ENCODE measurements around the gene MOGAT3. TPM values are rescaled to one million over a fixed set of nuclear protein-coding genes. Genes with fewer than 3 reads are reported as not detected.

Gene MOGAT3
- total RNA-seq, 1 experiment from 2014 or later: 0.81 TPM

DNA sequence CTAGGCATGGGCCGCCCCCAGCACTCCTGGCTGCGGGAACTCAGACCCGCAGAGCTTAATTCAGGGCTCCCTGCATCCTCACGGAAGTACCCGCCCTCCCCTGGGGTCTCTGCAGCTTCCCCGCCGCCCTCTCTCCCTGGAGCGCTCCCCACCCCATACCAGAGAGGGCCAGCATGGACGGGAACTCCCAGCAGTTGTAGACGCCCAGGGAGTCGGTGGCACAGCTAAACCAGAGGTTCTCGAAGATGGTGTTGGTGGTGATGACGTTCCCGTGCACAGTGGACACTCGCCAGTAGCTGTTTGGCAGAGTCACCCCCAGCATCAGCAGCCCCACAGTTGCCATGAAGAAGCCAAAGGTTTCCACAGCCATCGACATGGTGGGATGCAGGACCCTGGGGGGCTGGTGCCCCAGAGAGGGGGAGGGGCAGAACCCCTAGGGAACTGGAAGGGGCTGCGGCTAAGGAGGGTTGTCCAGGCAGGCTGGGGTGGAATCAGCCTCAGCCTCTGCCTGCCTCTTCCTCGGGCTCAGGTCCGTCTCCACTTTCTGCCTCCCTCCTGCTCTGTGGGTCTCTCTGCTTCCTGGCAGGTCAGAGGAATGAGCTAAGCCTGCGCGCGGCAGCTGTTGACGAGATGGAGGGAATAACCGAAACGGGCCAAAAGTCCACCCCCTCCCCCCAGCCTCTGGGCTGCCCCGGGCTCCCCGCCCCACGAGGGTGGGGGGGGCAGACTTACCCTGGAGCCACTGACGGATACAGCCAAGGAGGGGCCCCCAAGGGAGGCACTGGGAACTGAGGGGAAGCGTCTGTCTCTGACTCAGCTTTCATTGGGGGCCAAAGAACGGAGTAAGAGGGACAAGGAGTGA, 36.6 kb upstream of the MOGAT3 start, which contains the start of gene CLDN15 (continued):
- TF ChIP-seq ERG (CRISPR knock-in tag; IDR thresholded peaks at IDR 0.05): no peak

GRCh38 chr7:101236292-101236835, 35.5 kb upstream of the MOGAT3 start:
- ChIA-PET POLR2A (interaction anchor here (1.1 kb wide), 1 partner anchor 12 kb away, joined by 3 read pairs; no protein-coding TSS in a partner anchor), CTCF (interaction anchor here (0.6 to 8.0 kb wide), 8 partner anchors 16 to 95 kb away, joined by 3 to 80 read pairs (median 4); no protein-coding TSS in a partner anchor)
- Mint-ChIP-seq H3K27me3 (ENCODE audit: low read depth) (no peaks in the 10 kb centered on the region), H3K27ac (no peak overlapping the region), H3K4me1 (peaks cover 33% of the 10 kb centered on the region), H3K36me3 (peaks cover 4% of the 10 kb centered on the region; the same call in 1 of the 2 replicates), H3K9me3 (no peaks in the 10 kb centered on the region), H3K4me3 (no peak overlapping the region)
- DNase-seq (ENCODE audit: low spot score): no peak
- no peak for ATAC-seq
- no peak for TF ChIP-seq MLX (CRISPR knock-in tag; IDR thresholded peaks at IDR 0.05)
- TF ChIP-seq PRDM15 (CRISPR knock-in tag; IDR thresholded peaks at IDR 0.05): no peak
- TF ChIP-seq OVOL2 (CRISPR knock-in tag; IDR thresholded peaks at IDR 0.05; ENCODE audit: borderline replicate concordance): no peak
- TF ChIP-seq, protein P1, sequence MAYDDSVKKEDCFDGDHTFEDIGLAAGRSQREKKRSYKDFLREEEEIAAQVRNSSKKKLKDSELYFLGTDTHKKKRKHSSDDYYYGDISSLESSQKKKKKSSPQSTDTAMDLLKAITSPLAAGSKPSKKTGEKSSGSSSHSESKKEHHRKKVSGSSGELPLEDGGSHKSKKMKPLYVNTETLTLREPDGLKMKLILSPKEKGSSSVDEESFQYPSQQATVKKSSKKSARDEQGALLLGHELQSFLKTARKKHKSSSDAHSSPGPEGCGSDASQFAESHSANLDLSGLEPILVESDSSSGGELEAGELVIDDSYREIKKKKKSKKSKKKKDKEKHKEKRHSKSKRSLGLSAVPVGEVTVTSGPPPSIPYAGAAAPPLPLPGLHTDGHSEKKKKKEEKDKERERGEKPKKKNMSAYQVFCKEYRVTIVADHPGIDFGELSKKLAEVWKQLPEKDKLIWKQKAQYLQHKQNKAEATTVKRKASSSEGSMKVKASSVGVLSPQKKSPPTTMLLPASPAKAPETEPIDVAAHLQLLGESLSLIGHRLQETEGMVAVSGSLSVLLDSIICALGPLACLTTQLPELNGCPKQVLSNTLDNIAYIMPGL (CRISPR knock-in tag; IDR thresholded peaks at IDR 0.05): no peak
- no peak for TF ChIP-seq SP1 (CRISPR knock-in tag; conservative IDR thresholded peaks at IDR 0.05)
- TF ChIP-seq, protein P2, sequence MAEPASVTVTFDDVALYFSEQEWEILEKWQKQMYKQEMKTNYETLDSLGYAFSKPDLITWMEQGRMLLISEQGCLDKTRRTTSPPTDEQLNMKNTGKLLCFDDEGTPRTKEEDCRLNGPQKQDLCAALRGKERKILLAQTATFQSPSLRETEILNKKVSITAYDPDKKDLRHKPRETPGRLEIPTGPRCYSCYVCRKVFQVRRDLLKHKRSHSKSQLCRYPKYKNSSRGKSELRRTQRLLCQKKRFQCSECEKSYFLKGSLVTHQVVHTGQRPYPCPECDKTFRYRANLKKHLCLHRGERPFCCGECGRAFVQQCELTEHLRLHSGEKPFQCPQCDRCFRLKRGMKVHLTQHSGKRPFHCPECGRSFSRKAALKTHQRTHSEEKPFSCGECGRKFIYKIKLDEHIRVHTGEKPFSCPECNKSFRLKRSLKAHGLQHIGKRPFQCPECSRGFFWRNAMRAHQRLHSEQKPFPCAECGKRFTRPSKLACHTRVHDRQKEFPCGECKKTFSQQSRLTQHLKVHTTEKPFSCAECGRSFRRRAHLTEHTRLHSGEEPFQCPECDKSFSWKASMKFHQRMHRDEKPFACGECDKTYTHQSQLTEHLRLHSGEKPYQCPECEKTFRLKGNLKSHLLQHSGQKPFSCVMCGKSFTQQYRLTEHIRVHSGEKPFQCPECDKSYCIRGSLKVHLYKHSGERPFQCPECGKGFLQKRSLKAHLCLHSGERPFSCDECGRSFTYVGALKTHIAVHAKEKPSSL (CRISPR knock-in tag; conservative IDR thresholded peaks at IDR 0.05): no peak
- no peak for TF ChIP-seq ERG (CRISPR knock-in tag; IDR thresholded peaks at IDR 0.05)
- TF ChIP-seq ETV6 (CRISPR knock-in tag; IDR thresholded peaks at IDR 0.05): no peak
- no peak for TF ChIP-seq ZNF671 (CRISPR knock-in tag; IDR thresholded peaks at IDR 0.05)
- TF ChIP-seq, protein P3, sequence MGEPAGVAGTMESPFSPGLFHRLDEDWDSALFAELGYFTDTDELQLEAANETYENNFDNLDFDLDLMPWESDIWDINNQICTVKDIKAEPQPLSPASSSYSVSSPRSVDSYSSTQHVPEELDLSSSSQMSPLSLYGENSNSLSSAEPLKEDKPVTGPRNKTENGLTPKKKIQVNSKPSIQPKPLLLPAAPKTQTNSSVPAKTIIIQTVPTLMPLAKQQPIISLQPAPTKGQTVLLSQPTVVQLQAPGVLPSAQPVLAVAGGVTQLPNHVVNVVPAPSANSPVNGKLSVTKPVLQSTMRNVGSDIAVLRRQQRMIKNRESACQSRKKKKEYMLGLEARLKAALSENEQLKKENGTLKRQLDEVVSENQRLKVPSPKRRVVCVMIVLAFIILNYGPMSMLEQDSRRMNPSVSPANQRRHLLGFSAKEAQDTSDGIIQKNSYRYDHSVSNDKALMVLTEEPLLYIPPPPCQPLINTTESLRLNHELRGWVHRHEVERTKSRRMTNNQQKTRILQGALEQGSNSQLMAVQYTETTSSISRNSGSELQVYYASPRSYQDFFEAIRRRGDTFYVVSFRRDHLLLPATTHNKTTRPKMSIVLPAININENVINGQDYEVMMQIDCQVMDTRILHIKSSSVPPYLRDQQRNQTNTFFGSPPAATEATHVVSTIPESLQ (CRISPR knock-in tag; IDR thresholded peaks at IDR 0.05): no peak
- TF ChIP-seq SMAD3 (CRISPR knock-in tag; IDR thresholded peaks at IDR 0.05; ENCODE audit: borderline replicate concordance): no peak
- no peak for TF ChIP-seq USF2 (CRISPR knock-in tag; IDR thresholded peaks at IDR 0.05)
- no peak for TF ChIP-seq ESRRA (CRISPR knock-in tag; IDR thresholded peaks at IDR 0.05; ENCODE audit: borderline replicate concordance)
- TF ChIP-seq, protein P4, sequence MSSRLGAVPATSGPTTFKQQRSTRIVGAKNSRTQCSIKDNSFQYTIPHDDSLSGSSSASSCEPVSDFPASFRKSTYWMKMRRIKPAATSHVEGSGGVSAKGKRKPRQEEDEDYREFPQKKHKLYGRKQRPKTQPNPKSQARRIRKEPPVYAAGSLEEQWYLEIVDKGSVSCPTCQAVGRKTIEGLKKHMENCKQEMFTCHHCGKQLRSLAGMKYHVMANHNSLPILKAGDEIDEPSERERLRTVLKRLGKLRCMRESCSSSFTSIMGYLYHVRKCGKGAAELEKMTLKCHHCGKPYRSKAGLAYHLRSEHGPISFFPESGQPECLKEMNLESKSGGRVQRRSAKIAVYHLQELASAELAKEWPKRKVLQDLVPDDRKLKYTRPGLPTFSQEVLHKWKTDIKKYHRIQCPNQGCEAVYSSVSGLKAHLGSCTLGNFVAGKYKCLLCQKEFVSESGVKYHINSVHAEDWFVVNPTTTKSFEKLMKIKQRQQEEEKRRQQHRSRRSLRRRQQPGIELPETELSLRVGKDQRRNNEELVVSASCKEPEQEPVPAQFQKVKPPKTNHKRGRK (CRISPR knock-in tag; IDR thresholded peaks at IDR 0.05; ENCODE audit: borderline replicate concordance): no peak
- no peak for TF ChIP-seq JUN (CRISPR knock-in tag; IDR thresholded peaks at IDR 0.05)
- TF ChIP-seq MAX (CRISPR knock-in tag; IDR thresholded peaks at IDR 0.05): no peak
